Heart left ventricle (tissue), 16 donors: ENCODE measurements around the gene DHCR24. TPM values are rescaled to one million over a fixed set of nuclear protein-coding genes. Genes with fewer than 3 reads are reported as not detected.

Experiments used
- ATAC-seq, 4 donors: fragments of 200-7000 bp; cut with Tn5 transposase; one replicate each; pipeline ENCODE4 v1.9.1; 2020 to 2022; ENCODE audit warnings: moderate library complexity in 4 of 4, mild to moderate bottlenecking in 3 of 4, moderate number of reproducible peaks in 1 of 4
- DNase-seq, 5 donors: peaks; one replicate each; pipeline ENCODE4 v3.0.0-alpha.2; 2020
- H3K27ac ChIP-seq, 12 donors: fragments of 200-600 bp; sonication (generic) in 4 of 12; one replicate each; pipeline versions ENCODE4 v1.5.0 to v1.8.0; 2016 to 2022; ENCODE audit warnings: mild to moderate bottlenecking in 2 of 12
- H3K27me3 ChIP-seq, 9 donors: fragments of 200-600 bp; sonication (generic) in 2 of 9; one replicate each; pipeline versions ENCODE4 v1.5.1 to v1.8.0; 2016 to 2022; ENCODE audit warnings: mild to moderate bottlenecking in 3 of 9
- H3K36me3 ChIP-seq, 9 donors: fragments of 200-600 bp; sonication (generic) in 2 of 9; one replicate each; pipeline versions ENCODE4 v1.5.0 to v1.8.0; 2018 to 2022; ENCODE audit warnings: mild to moderate bottlenecking in 2 of 9
- H3K4me1 ChIP-seq, 12 donors: fragments of 200-600 bp; sonication (generic) in 4 of 12; one replicate each; pipeline versions ENCODE4 v1.5.0 to v1.8.0; 2016 to 2022; ENCODE audit warnings: mild to moderate bottlenecking in 3 of 12
- H3K4me3 ChIP-seq, 12 donors: fragments of 200-600 bp; sonication (generic) in 4 of 12; one replicate each; pipeline versions ENCODE4 v1.5.0 to v1.8.0; 2017 to 2022; ENCODE audit warnings: mild to moderate bottlenecking in 9 of 12, moderate library complexity in 4 of 12
- H3K9me3 ChIP-seq, 12 donors: fragments of 200-600 bp; sonication (generic) in 4 of 12; one replicate each; pipeline versions ENCODE4 v1.5.0 to v1.8.0; 2016 to 2022; ENCODE audit warnings: mild to moderate bottlenecking in 1 of 12
- CTCF ChIP-seq, 12 donors: fragments of 200-600 bp; sonication (generic) in 4 of 12; IDR thresholded peaks; one replicate each; pipeline versions ENCODE4 v1.5.0 to v1.8.0; 2018 to 2022; ENCODE audit warnings: antibody characterized with exemption in 12 of 12, mild to moderate bottlenecking in 5 of 12
- POLR2A ChIP-seq, 2 donors: fragments of 450-650 bp; IDR thresholded peaks; one replicate each; pipeline ENCODE4 v1.6.1; 2017; ENCODE audit warnings: antibody characterized with exemption in 2 of 2, mild to moderate bottlenecking in 2 of 2, moderate library complexity in 2 of 2
- WGBS, 4 donors: extraction: QIAGEN DNeasy Blood & Tissue Kit in 2 of 4; methylation state at CpG; one replicate each; pipeline versions ENCODE4 v1.1.5 to v1.1.7; 2013 to 2018; 5-methylcytosine and 5-hydroxymethylcytosine counted together
- intact Hi-C, 10 donors: fragments of 100-400 bp; cut with DNase I; formaldehyde crosslinking; loops; one replicate each; pipeline versions ENCODE4 v1.11.1 to v1.14.2; 2022
- polyA plus RNA-seq, 2 donors: library from polyadenylated mRNA; stranded (reverse); fragments of 200-250 nt; gene quantifications; one replicate each; pipeline ENCODE4 v1.2.3, GENCODE V29; 2013
- total RNA-seq, 9 donors: library from RNA; depleted of rRNA in 2 of 9; stranded (reverse); fragments of >200 nt in 2 of 9; fragmentation: NEBNext Ultra II Directional in 3 of 9; extraction: Animal tissue kit (Norgen Biotek cat#: 25700) in 3 of 9; gene quantifications; one replicate each; pipeline versions ENCODE4 v1.1.0 to v1.2.4, GENCODE V29; 2016 to 2023
- donor health status: ischemic (EF 13 %, LVEDD 7.1; RV severe dilation, severe dysfunction).
- donor health status: healthy with polysubstance abuse.
- donor health status: DM: no; HTN: yes; CAD: no.
- donor health status: DM: no; HTN: no; CAD: no.
- donor health status: ischemic (EF 25% LVEDD 6.9; RV normal size, moderate dysfunction).
- donor health status: ischemic (EF 25% LVEDD 5.7; RV mildly dilated, moderate dysfunction).
- donor health status: healthy.
- donor health status: DM: yes; HTN: yes; CAD: no.
- donor health status: ischemic (EF 35%, LVEDD 5.7; RV mildly dilated, moderate dysfunction).
- donor health status: nonischemic (EF 11% LVEDD 7.7; RV severe dilation, severe dysfunction).
- donor health status: DM: yes; HTN: yes; CAD: no.
- donor health status: PGD.
- donor health status: ischemic (EF 29% LVEDD 5.4; RV normal size, mild dysfunction).
- donor health status: nonischemic (EF 23%, LVEDD 6.1; RV moderate dilation, normal function).

Gene DHCR24
- total and polyA plus RNA-seq, 11 donors = 5.3 to 109 (median 25.4) TPM

- WGBS, 4 donors = 70 to 75% (median 73%) methylated on average over 4 to 6 of the region's 6 CpGs
- ATAC-seq = no peak
- no peak for TF ChIP-seq CTCF (IDR thresholded peaks at IDR 0.05)
- no peak for TF ChIP-seq POLR2A (IDR thresholded peaks at IDR 0.05)
- no peaks in the 10 kb centered on the region for H3K36me3 ChIP-seq
- no peak for DNase-seq
- no peak overlapping the region for H3K4me3 ChIP-seq
- H3K9me3 ChIP-seq = peaks cover 0 to 2% (median 0%) of the 10 kb centered on the region in 12 donors
- H3K27me3 ChIP-seq = no peaks in the 10 kb centered on the region
- no peaks in the 10 kb centered on the region for H3K4me1 ChIP-seq
- intact Hi-C loops = no loop called here
- H3K27ac ChIP-seq = no peak overlapping the region
Measured at GRCh38 chr1:54837002-54837853, 49.8 kb downstream of the DHCR24 start.

GRCh38 chr1:54836594-54836993, 50.4 kb downstream of the DHCR24 start:
- peaks cover 0 to 8% (median 3%) of the 10 kb centered on the region in 12 donors for H3K9me3 ChIP-seq
- intact Hi-C loops = no loop called here
- no peak overlapping the region for H3K4me3 ChIP-seq
- TF ChIP-seq CTCF (IDR thresholded peaks at IDR 0.05) (no peak), POLR2A (IDR thresholded peaks at IDR 0.05) (no peak)
- H3K36me3 ChIP-seq = no peaks in the 10 kb centered on the region
- H3K27me3 ChIP-seq = no peaks in the 10 kb centered on the region
- no peak for ATAC-seq
- no peaks in the 10 kb centered on the region for H3K4me1 ChIP-seq
- 78 to 88% (median 80%) methylated on average over 8 of the region's 8 CpGs for WGBS, 4 donors
- H3K27ac ChIP-seq = no peak overlapping the region
- DNase-seq = no peak

- Histone ChIP-seq H3K27ac (no peak overlapping the region), H3K4me3 (no peak overlapping the region), H3K27me3 (no peaks in the 10 kb centered on the region), H3K9me3 (peaks cover 0 to 14% (median 9%) of the 10 kb centered on the region in 12 donors), H3K4me1 (no peaks in the 10 kb centered on the region), H3K36me3 (no peaks in the 10 kb centered on the region)
- peak in 1 of 4 donors; percentile 45 for ATAC-seq
- DNase-seq = no peak
- intact Hi-C loops = no loop called here
- 45 to 59% (median 51%) methylated on average over 5 of the region's 5 CpGs for WGBS, 4 donors
- no peak for TF ChIP-seq POLR2A (IDR thresholded peaks at IDR 0.05)
- no peak for TF ChIP-seq CTCF (IDR thresholded peaks at IDR 0.05)
Measured at GRCh38 chr1:54835970-54836369, 51.0 kb downstream of the DHCR24 start.

GRCh38 chr1:54835131-54835898, 51.7 kb downstream of the DHCR24 start:
- Histone ChIP-seq H3K9me3 (peaks cover 0 to 20% (median 13%) of the 10 kb centered on the region in 12 donors), H3K4me3 (no peak overlapping the region), H3K27ac (no peak overlapping the region), H3K36me3 (no peaks in the 10 kb centered on the region), H3K27me3 (no peaks in the 10 kb centered on the region), H3K4me1 (no peaks in the 10 kb centered on the region)
- WGBS, 4 donors = 72 to 86% (median 81%) methylated on average over 4 to 6 of the region's 6 CpGs
- TF ChIP-seq POLR2A (IDR thresholded peaks at IDR 0.05) = no peak
- no peak for TF ChIP-seq CTCF (IDR thresholded peaks at IDR 0.05)
- no peak for ATAC-seq
- no peak for DNase-seq
- intact Hi-C loops = no loop called here
